H1 (cell line): ENCODE data around the gene CREB3L1. TPM values are rescaled to one million over a fixed set of nuclear protein-coding genes. Genes with fewer than 3 reads are reported as not detected.

Experiments used
- KDM1A ChIP-seq: fragments of 200-600, 300-600 bp; sonication (generic); IDR thresholded peaks from 2 replicates; pipeline ENCODE4 v1.7.1; 2016; ENCODE audit warnings: mild to moderate bottlenecking, low read length, borderline replicate concordance
- POLR2A ChIP-seq, 2 experiments: IDR thresholded peaks; 1 replicate in 1 of 2; 2 replicates in 1 of 2; pipeline ENCODE4 v1.6.1; 2011; ENCODE audit warnings: low read depth in 2 of 2, low read length in 2 of 2, mild to moderate bottlenecking in 2 of 2; ENCODE audit errors: control extremely low read depth in 1 of 2
- polyA plus RNA-seq, 7 experiments: library from polyadenylated mRNA; depleted of rRNA in 3 of 7; stranded (reverse) in 5 of 7; unstranded in 2 of 7; fragments of >200 nt in 5 of 7; fragments of 200-250 nt in 2 of 7; gene quantifications; 1 replicate in 5 of 7; 2 replicates in 1 of 7; 4 replicates in 1 of 7; pipeline versions ENCODE4 v1.2.1 to v1.2.3, GENCODE V29; 2011 to 2013; ENCODE audit warnings: missing spikeins in 2 of 7, mixed read lengths in 2 of 7
- total RNA-seq: library from RNA; stranded (reverse); fragmentation: NEBNext Ultra II Directional; extraction: Animal tissue kit (Norgen Biotek cat#: 25700); gene quantifications from 2 replicates; pipeline ENCODE4 v1.2.1, GENCODE V29; 2021
- TF ChIP-seq, protein P1 (sequence below): fragments of 300-600 bp; sonication (generic); IDR thresholded peaks from 2 replicates; pipeline ENCODE4 v1.7.1; 2012; ENCODE audit warnings: low read length, moderate library complexity, mild to moderate bottlenecking, inconsistent platforms; ENCODE audit not compliant: insufficient replicate concordance

The CREB3L1 gene
- total and polyA plus RNA-seq, 2 of the 8 experiments (the other 6 are each of a cell fraction or from before 2014, with no cell fraction given): 4.1 to 12.7 TPM

GRCh38 chr11:46364791-46365190 lies 87.3 kb downstream of the CREB3L1 start (continued):
- TF ChIP-seq, protein P1, sequence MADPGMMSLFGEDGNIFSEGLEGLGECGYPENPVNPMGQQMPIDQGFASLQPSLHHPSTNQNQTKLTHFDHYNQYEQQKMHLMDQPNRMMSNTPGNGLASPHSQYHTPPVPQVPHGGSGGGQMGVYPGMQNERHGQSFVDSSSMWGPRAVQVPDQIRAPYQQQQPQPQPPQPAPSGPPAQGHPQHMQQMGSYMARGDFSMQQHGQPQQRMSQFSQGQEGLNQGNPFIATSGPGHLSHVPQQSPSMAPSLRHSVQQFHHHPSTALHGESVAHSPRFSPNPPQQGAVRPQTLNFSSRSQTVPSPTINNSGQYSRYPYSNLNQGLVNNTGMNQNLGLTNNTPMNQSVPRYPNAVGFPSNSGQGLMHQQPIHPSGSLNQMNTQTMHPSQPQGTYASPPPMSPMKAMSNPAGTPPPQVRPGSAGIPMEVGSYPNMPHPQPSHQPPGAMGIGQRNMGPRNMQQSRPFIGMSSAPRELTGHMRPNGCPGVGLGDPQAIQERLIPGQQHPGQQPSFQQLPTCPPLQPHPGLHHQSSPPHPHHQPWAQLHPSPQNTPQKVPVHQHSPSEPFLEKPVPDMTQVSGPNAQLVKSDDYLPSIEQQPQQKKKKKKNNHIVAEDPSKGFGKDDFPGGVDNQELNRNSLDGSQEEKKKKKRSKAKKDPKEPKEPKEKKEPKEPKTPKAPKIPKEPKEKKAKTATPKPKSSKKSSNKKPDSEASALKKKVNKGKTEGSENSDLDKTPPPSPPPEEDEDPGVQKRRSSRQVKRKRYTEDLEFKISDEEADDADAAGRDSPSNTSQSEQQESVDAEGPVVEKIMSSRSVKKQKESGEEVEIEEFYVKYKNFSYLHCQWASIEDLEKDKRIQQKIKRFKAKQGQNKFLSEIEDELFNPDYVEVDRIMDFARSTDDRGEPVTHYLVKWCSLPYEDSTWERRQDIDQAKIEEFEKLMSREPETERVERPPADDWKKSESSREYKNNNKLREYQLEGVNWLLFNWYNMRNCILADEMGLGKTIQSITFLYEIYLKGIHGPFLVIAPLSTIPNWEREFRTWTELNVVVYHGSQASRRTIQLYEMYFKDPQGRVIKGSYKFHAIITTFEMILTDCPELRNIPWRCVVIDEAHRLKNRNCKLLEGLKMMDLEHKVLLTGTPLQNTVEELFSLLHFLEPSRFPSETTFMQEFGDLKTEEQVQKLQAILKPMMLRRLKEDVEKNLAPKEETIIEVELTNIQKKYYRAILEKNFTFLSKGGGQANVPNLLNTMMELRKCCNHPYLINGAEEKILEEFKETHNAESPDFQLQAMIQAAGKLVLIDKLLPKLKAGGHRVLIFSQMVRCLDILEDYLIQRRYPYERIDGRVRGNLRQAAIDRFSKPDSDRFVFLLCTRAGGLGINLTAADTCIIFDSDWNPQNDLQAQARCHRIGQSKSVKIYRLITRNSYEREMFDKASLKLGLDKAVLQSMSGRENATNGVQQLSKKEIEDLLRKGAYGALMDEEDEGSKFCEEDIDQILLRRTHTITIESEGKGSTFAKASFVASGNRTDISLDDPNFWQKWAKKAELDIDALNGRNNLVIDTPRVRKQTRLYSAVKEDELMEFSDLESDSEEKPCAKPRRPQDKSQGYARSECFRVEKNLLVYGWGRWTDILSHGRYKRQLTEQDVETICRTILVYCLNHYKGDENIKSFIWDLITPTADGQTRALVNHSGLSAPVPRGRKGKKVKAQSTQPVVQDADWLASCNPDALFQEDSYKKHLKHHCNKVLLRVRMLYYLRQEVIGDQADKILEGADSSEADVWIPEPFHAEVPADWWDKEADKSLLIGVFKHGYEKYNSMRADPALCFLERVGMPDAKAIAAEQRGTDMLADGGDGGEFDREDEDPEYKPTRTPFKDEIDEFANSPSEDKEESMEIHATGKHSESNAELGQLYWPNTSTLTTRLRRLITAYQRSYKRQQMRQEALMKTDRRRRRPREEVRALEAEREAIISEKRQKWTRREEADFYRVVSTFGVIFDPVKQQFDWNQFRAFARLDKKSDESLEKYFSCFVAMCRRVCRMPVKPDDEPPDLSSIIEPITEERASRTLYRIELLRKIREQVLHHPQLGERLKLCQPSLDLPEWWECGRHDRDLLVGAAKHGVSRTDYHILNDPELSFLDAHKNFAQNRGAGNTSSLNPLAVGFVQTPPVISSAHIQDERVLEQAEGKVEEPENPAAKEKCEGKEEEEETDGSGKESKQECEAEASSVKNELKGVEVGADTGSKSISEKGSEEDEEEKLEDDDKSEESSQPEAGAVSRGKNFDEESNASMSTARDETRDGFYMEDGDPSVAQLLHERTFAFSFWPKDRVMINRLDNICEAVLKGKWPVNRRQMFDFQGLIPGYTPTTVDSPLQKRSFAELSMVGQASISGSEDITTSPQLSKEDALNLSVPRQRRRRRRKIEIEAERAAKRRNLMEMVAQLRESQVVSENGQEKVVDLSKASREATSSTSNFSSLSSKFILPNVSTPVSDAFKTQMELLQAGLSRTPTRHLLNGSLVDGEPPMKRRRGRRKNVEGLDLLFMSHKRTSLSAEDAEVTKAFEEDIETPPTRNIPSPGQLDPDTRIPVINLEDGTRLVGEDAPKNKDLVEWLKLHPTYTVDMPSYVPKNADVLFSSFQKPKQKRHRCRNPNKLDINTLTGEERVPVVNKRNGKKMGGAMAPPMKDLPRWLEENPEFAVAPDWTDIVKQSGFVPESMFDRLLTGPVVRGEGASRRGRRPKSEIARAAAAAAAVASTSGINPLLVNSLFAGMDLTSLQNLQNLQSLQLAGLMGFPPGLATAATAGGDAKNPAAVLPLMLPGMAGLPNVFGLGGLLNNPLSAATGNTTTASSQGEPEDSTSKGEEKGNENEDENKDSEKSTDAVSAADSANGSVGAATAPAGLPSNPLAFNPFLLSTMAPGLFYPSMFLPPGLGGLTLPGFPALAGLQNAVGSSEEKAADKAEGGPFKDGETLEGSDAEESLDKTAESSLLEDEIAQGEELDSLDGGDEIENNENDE: no peak
- TF ChIP-seq KDM1A (no peak), POLR2A (IDR thresholded peaks at IDR 0.05; ENCODE audit: control extremely low read depth in 1 of 2, low read depth in 2 of 2, low read length in 2 of 2) (no peak)
